HFFc6 (cell line): Measurements from ENCODE around the gene ARG2. TPM values are rescaled to one million over a fixed set of nuclear protein-coding genes. Genes with fewer than 3 reads are reported as not detected.

ENCODE experiments used
- DNase-seq: peaks from one replicate; pipeline ENCODE4 v3.0.0-alpha.2; 2018
- H3K27ac Mint-ChIP-seq: 2 replicates; pipeline ENCODE4 v1.8.0; 2020; ENCODE audit warnings: mild to moderate bottlenecking, mixed read lengths
- H3K27me3 Mint-ChIP-seq: 2 replicates; pipeline ENCODE4 v1.8.0; 2021; ENCODE audit warnings: mild to moderate bottlenecking, moderate library complexity, mixed read lengths; ENCODE audit not compliant: insufficient read depth
- H3K36me3 Mint-ChIP-seq: 2 replicates; pipeline ENCODE4 v1.8.0; 2021; ENCODE audit warnings: low read depth, mixed read lengths
- H3K4me1 Mint-ChIP-seq: 2 replicates; pipeline ENCODE4 v1.8.0; 2020; ENCODE audit warnings: low read depth, mixed read lengths
- H3K4me3 Mint-ChIP-seq: 2 replicates; pipeline ENCODE4 v1.8.0; 2020; ENCODE audit warnings: mild to moderate bottlenecking, moderate library complexity, mixed read lengths
- H3K9me3 Mint-ChIP-seq: 2 replicates; pipeline ENCODE4 v1.8.0; 2020; ENCODE audit warnings: mild to moderate bottlenecking, mixed read lengths
- total RNA-seq, 6 experiments: library from RNA; stranded (reverse); fragmentation: NEBNext Ultra II Directional; extraction: Animal tissue kit (Norgen Biotek cat#: 25700); gene quantifications; 2 replicates in 1 of 6; 3 replicates in 5 of 6; pipeline ENCODE4 v1.2.3, GENCODE V29; 2021
- TF ChIP-seq, protein P1 (sequence below): fragments of 200-600 bp; sonication (generic); IDR thresholded peaks from 2 replicates; pipeline ENCODE4 v1.5.0; 2021; ENCODE audit warnings: antibody characterized with exemption, mild to moderate bottlenecking

The ARG2 gene
- total RNA-seq, 6 experiments from 2014 or later, result 1.4 to 2.2 (median 1.9) TPM

DNA sequence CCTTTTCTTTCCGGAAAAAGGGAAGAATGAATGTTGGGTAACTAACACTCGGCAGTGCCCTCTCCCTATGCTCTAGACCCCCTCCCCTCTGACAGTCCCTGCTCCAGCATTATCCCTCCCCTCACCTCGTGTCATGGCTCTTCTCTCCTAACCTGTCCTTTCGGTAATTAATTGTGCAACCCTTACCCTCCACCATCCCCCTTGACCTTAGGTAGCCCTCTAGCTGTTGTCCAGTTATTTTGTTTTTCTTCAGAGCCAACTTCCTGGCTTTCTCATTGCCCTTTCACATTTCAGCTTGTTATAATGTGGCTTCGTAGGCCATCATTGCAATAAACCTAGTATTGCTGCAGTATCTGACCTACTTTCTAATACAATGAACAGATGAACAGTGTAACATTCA is 11.2 kb downstream of the ARG2 start:
- Mint-ChIP-seq H3K9me3 (no peaks in the 10 kb centered on the region), H3K36me3 (no peaks in the 10 kb centered on the region), H3K4me3 (no peak overlapping the region), H3K27ac (no peak overlapping the region), H3K27me3 (peaks cover 5% of the 10 kb centered on the region), H3K4me1 (no peaks in the 10 kb centered on the region)
- TF ChIP-seq, protein P1, sequence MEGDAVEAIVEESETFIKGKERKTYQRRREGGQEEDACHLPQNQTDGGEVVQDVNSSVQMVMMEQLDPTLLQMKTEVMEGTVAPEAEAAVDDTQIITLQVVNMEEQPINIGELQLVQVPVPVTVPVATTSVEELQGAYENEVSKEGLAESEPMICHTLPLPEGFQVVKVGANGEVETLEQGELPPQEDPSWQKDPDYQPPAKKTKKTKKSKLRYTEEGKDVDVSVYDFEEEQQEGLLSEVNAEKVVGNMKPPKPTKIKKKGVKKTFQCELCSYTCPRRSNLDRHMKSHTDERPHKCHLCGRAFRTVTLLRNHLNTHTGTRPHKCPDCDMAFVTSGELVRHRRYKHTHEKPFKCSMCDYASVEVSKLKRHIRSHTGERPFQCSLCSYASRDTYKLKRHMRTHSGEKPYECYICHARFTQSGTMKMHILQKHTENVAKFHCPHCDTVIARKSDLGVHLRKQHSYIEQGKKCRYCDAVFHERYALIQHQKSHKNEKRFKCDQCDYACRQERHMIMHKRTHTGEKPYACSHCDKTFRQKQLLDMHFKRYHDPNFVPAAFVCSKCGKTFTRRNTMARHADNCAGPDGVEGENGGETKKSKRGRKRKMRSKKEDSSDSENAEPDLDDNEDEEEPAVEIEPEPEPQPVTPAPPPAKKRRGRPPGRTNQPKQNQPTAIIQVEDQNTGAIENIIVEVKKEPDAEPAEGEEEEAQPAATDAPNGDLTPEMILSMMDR, result no peak
- DNase-seq, result no peak

DNA sequence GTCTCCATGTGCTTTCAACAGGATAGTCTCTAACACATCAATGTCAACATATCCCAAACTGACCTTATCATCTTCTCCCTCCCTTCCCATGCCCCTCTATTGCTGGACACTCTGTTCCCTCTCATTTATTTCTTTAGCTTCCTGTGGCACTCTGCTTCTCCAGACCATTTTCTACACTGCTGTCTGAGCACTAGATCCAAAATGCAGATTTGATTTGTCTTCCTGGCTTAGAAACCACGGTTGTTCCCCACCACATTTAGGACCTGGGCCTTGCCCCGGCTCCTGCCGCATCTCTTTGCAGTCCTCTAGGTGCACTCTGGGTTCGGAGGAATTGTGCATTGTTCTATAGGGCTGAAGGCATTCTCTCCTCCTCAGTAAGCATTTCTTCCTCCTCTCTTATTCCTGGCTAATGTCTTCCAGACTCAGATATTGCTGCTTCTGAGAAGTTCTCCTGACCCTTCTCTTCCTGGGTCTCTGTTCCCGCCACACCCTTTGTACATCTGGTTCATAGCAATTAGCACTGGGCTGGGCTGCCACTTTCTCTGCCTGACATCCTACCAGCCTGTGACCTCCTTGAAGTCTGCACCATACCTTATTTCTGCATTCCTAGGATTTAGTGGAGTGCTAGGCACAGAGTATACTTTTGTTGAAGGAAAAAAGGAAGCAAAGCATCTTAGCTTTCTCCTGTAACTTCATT is 13.9 kb downstream of the ARG2 start:
- DNase-seq, result no peak
- no peak overlapping the region for H3K4me3 Mint-ChIP-seq
- TF ChIP-seq, protein P1, result no peak
- H3K9me3 Mint-ChIP-seq, result no peaks in the 10 kb centered on the region
- no peaks in the 10 kb centered on the region for H3K4me1 Mint-ChIP-seq
- peaks cover 5% of the 10 kb centered on the region for H3K27me3 Mint-ChIP-seq
- no peaks in the 10 kb centered on the region for H3K36me3 Mint-ChIP-seq
- no peak overlapping the region for H3K27ac Mint-ChIP-seq

DNA sequence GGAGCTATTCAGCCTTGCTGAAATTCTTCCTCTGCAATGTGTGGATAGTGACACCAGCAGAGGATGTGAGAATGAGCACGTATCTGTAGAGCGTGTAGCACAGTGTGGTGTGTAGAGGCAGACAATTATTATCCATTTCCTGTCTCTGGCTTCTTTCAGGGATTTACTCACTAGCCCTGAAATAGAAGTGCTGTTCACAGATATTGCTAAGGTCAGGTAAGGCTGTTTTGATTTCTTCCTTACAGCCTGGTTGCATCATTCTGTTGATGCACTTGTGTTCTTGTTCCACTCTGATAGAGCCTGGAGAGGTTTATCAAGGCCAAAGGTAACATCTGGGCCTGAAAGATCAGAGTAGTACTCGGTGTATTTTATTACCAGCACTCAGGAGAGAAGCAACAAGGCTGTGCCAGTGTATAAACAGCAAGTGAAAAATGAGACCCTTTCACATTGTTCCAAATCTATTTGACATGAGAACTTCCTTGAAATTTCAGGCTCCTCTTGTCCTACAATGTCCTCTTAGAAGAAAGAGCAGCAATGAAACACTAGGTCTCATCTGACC is 16.7 kb downstream of the ARG2 start:
- Mint-ChIP-seq H3K9me3 (no peaks in the 10 kb centered on the region), H3K4me1 (no peaks in the 10 kb centered on the region), H3K27me3 (peaks cover 4% of the 10 kb centered on the region), H3K4me3 (no peak overlapping the region), H3K36me3 (no peaks in the 10 kb centered on the region), H3K27ac (no peak overlapping the region)
- no peak for DNase-seq
- TF ChIP-seq, protein P1, result no peak

DNA sequence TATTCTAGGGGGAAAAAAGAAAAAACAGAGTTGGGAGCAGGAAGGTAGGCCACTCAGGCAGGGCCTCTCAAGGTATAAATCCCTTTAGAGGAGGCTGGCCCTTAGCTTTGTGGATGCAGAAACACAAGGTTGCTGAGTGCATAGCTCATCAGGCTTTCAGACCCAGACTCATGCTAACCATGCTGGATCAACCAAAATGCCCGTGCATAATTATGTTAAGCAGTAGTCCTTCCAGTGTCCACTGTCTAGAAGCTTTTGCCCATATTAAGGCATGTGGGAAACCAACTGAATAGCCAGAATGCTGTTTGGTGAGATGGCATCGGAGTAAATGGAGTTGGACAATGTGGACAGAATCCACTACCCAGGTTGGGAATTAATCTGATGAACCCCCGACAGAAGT is 18.9 kb downstream of the ARG2 start:
- H3K27me3 Mint-ChIP-seq, result peaks cover 2% of the 10 kb centered on the region
- H3K4me1 Mint-ChIP-seq, result no peaks in the 10 kb centered on the region
- H3K9me3 Mint-ChIP-seq, result no peaks in the 10 kb centered on the region
- no peak overlapping the region for H3K27ac Mint-ChIP-seq
- DNase-seq, result no peak
- TF ChIP-seq, protein P1, result no peak
- H3K36me3 Mint-ChIP-seq, result no peaks in the 10 kb centered on the region
- no peak overlapping the region for H3K4me3 Mint-ChIP-seq

DNA sequence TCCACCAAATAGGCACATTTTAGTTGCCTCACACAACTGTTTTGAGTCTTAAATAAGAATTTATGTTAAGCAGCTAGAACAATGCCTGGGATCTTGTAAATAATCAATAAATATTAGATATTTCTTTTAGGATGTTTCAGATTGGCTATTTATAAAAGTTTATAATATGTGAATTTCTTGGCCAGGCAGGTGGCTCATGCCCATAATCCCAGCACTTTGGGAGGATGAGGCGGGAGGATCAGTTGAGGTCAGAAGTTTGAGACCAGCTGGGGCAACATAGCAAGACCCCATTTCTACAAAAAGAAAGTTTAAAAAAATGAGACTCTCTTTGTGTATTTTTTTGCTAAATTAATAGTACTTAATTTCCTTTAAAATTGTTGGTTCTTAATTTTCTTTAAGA is 21.8 kb downstream of the ARG2 start:
- Mint-ChIP-seq H3K4me1 (no peaks in the 10 kb centered on the region), H3K36me3 (peaks cover 7% of the 10 kb centered on the region), H3K9me3 (no peaks in the 10 kb centered on the region), H3K27me3 (peaks cover 2% of the 10 kb centered on the region; the same call in 1 of the 2 replicates), H3K4me3 (no peak overlapping the region), H3K27ac (no peak overlapping the region)
- TF ChIP-seq, protein P1, result no peak
- no peak for DNase-seq
